ENCODE data around the gene BST2.

Gene BST2

DNA sequence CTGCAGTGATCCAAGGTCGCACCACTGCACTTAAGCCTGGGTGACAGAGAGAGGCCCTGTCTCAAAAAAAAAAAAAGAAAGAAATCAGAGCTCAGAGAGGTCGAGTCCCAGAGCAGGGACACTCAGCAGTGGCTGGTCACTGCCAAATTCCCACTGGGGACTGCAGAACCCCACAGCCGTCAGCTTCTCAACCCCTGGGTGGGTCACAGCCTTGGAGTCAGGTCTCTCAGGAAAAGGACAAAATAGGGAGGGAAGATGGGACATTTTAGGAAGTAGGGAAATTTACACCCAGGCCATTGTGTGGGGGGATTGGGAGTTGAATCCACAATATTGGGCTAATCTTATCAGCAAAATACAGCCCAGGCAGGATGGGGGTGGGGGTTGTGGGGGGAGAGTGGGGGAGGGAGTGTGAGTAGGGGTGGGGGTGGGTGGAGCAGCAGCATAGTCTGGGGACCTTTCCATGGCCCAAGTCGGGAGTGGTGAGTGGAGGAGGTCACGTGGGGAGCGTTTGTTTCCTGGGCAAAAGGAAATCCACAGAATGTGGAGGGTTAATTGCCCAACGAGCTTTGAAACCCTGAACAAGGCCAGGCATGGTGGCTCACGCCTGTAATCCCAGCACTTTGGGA, 6.4 kb downstream of the BST2 start:
- Histone ChIP-seq H3K9me3 (ENCODE audit: insufficient read depth, low read length) (no peaks in the 10 kb centered on the region), H3K27ac (ENCODE audit: low read depth, low read length) (no peak overlapping the region), H3K36me3 (ENCODE audit: low read length) (no peaks in the 10 kb centered on the region), H4K20me1 (ENCODE audit: low read depth, low read length) (no peaks in the 10 kb centered on the region), H3K27me3 (ENCODE audit: low read length) (no peaks in the 10 kb centered on the region), H2AFZ (ENCODE audit: low read depth, low read length, severe bottlenecking) (no peak overlapping the region), H3K9ac (ENCODE audit: low read length) (no peak overlapping the region), H3F3A (ENCODE audit: insufficient read depth) (no peaks in the 10 kb centered on the region), H3K79me2 (ENCODE audit: insufficient read depth, low read length) (no peaks in the 10 kb centered on the region), H3K9me2 (replicated peaks; ENCODE audit: insufficient read depth, low read length) (no peaks in the 10 kb centered on the region), H3K4me2 (ENCODE audit: low read depth, low read length, poor library complexity, severe bottlenecking) (no peak overlapping the region), H3K4me3 (ENCODE audit: insufficient read depth, low read length, poor library complexity, severe bottlenecking) (no peak overlapping the region)
- TF ChIP-seq EZH2phosphoT487 (conservative IDR thresholded peaks at IDR 0.05; ENCODE audit: low read length), result no peak
- TF ChIP-seq, protein P1, sequence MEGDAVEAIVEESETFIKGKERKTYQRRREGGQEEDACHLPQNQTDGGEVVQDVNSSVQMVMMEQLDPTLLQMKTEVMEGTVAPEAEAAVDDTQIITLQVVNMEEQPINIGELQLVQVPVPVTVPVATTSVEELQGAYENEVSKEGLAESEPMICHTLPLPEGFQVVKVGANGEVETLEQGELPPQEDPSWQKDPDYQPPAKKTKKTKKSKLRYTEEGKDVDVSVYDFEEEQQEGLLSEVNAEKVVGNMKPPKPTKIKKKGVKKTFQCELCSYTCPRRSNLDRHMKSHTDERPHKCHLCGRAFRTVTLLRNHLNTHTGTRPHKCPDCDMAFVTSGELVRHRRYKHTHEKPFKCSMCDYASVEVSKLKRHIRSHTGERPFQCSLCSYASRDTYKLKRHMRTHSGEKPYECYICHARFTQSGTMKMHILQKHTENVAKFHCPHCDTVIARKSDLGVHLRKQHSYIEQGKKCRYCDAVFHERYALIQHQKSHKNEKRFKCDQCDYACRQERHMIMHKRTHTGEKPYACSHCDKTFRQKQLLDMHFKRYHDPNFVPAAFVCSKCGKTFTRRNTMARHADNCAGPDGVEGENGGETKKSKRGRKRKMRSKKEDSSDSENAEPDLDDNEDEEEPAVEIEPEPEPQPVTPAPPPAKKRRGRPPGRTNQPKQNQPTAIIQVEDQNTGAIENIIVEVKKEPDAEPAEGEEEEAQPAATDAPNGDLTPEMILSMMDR (IDR thresholded peaks at IDR 0.05; ENCODE audit: insufficient read depth, low read length, poor library complexity, severe bottlenecking), result no peak

DNA sequence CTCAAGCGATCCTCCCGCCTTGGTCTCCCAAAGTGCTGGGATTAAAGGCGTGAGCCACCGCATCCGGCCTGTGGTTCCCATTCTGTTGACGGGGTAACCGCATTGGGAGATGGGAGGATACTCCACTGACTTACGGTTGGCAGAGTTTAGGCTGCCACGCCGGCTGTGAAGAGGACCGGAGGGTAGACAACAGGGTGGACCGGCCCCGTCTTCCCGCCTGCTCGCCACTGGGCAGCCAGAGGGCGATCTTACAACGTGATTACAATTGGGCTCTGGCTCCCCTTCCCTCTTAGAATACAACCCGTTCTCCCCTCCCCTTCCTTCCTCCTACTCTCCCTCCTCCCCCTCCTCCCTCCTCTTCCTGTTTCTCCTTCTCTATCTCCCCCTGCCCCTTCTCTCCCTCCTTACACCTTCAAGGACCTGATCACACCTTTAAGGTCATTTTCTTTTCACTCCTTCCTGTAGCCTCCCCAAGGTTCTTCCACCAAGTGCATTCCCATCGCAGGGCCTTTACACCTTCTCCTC, 10.5 kb downstream of the BST2 start:
- Histone ChIP-seq H3K36me3 (ENCODE audit: low read length) (no peaks in the 10 kb centered on the region), H3K27ac (ENCODE audit: low read depth, low read length) (no peak overlapping the region), H3K27me3 (ENCODE audit: low read length) (no peaks in the 10 kb centered on the region), H3K9ac (ENCODE audit: low read length) (no peak overlapping the region), H3K79me2 (ENCODE audit: insufficient read depth, low read length) (no peaks in the 10 kb centered on the region), H4K20me1 (ENCODE audit: low read depth, low read length) (no peaks in the 10 kb centered on the region), H3K9me3 (ENCODE audit: insufficient read depth, low read length) (no peaks in the 10 kb centered on the region), H3K9me2 (replicated peaks; ENCODE audit: insufficient read depth, low read length) (no peaks in the 10 kb centered on the region), H2AFZ (ENCODE audit: low read depth, low read length, severe bottlenecking) (no peak overlapping the region), H3K4me3 (ENCODE audit: insufficient read depth, low read length, poor library complexity, severe bottlenecking) (no peak overlapping the region), H3K4me2 (ENCODE audit: low read depth, low read length, poor library complexity, severe bottlenecking) (no peak overlapping the region), H3F3A (ENCODE audit: insufficient read depth) (0 out of 2 replicates have a peak, but pooled peaks cover 3% of the 10 kb centered on the region)
- no peak for TF ChIP-seq EZH2phosphoT487 (conservative IDR thresholded peaks at IDR 0.05; ENCODE audit: low read length)
- TF ChIP-seq, protein P1 (IDR thresholded peaks at IDR 0.05; ENCODE audit: insufficient read depth, low read length, poor library complexity, severe bottlenecking), result peak; percentile 39

DNA sequence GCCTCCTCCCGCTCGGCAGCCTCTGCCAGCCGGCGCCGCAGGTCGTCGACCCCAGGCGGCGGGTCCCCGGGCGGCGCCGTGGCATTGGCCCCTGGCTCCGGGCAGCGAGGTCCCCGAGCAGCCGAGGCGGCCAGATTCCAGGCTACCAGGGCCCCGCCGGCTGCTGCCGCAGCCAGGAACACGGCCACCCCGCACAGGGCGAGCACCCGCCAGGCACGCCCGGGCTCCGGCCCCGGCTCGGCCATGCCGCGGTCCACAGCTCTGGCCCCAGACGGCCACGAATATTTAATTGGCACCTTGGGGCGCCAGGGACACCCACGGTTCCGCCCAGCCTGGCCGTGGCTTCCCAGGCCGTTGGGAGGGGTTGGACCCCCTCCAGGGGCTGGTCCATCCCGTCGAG, 11.5 kb downstream of the BST2 start, which contains the start of gene CCDC194:
Gene CCDC194 (minus strand): TSS at position 283 of the 400 bp plus-strand sequence. CDS start 38 bp downstream, at position 245.
- TF ChIP-seq EZH2phosphoT487 (conservative IDR thresholded peaks at IDR 0.05; ENCODE audit: low read length), result no peak
- TF ChIP-seq, protein P1 (IDR thresholded peaks at IDR 0.05; ENCODE audit: insufficient read depth, low read length, poor library complexity, severe bottlenecking), result no peak
- H3K27me3 ChIP-seq (ENCODE audit: low read length), result no peaks in the 10 kb centered on the region
- no peak within 1 kb of the TSS for H3K4me3 ChIP-seq (ENCODE audit: insufficient read depth, low read length, poor library complexity, severe bottlenecking)
- H3K36me3 ChIP-seq (ENCODE audit: low read length), result no peaks in the 10 kb centered on the region
- H3K9ac ChIP-seq (ENCODE audit: low read length), result no peak within 1 kb of the TSS
- H4K20me1 ChIP-seq (ENCODE audit: low read depth, low read length), result no peaks in the 10 kb centered on the region
- H3K27ac ChIP-seq (ENCODE audit: low read depth, low read length), result no peak within 1 kb of the TSS
- 0 out of 2 replicates have a peak, but pooled peaks cover 3% of the 10 kb centered on the region for H3F3A ChIP-seq (ENCODE audit: insufficient read depth)
- no peak within 1 kb of the TSS for H3K4me2 ChIP-seq (ENCODE audit: low read depth, low read length, poor library complexity, severe bottlenecking)
- no peaks in the 10 kb centered on the region for H3K9me3 ChIP-seq (ENCODE audit: insufficient read depth, low read length)
- H3K79me2 ChIP-seq (ENCODE audit: insufficient read depth, low read length), result no peaks in the 10 kb centered on the region
- H3K9me2 ChIP-seq (replicated peaks; ENCODE audit: insufficient read depth, low read length), result no peaks in the 10 kb centered on the region
- H2AFZ ChIP-seq (ENCODE audit: low read depth, low read length, severe bottlenecking), result no peak within 1 kb of the TSS
